COLO829 (cell line): ENCODE results near the gene CENPS.
"Not testable (repeated sequence)": the region's sequence is repeated elsewhere in the genome, so short reads cannot be mapped to it uniquely, and the experiment has no call there.

ENCODE experiments used
- DNase-seq: peaks from one replicate; pipeline ENCODE4 v3.0.0; 2012; ENCODE audit warnings: low spot score

CENPS gene

GRCh38 chr1:10419351-10419750, 10.9 kb upstream of the CENPS start:
- no peak for DNase-seq

- DNase-seq = no peak
These were observed 8.6 kb upstream of the CENPS start for GRCh38 chr1:10421637-10422036.

DNA sequence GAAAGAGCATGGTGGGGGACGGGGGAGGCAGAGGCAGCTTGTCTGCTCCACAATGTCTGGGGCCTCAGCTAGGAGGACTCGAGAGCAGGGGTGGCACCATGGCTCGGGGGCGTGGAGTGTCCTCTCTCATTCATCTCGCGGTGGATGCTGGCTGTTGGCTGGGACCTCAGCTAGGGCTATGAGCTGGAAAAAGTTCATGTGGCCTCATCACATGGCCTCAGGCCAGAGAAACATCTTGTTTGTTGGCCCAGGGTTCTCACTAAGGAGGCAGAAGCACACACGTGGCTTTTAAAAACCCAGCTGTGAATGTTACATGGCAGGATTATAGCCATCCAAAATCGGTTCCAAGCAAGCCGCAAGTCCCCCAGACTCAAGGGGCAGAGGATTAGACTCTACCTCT, 6.2 kb upstream of the CENPS start:
- no peak for DNase-seq

GRCh38 chr1:10424651-10425050, 5.6 kb upstream of the CENPS start:
- DNase-seq = no peak

DNA sequence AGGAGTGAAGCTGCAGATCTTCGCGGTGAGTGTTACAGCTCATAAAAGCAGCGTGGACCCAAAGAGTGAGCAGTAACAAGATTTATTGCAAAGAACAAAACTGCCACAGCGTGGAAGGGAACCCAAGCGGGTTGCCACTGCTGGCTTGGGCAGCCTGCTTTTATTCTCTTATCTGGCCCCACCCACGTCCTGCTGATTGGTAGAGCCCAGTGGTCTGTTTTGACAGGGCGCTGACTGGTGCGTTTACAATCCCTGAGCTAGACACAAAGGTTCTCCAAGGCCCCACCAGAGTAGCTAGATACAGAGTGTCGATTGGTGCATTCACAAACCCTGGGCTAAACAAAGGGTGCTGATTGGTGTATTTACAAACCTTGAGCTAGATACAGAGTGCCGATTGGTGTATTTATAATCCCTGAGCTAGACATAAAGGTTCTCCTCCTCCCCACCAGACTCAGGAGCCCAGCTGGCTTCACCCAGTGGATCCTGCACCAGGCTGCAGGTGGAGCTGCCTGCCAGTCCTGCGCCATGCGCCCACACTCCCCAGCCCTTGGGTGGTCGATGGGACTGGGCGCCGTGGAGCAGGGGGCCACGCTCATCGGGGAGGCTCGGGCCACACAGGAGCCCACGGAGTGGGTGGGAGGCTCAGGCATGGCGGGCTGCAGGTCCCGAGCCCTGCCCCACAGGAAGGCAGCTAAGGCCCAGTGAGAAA, 4.3 kb upstream of the CENPS start:
- not testable (repeated sequence) for DNase-seq

GRCh38 chr1:10426535-10426848, 3.7 kb upstream of the CENPS start:
- not testable (repeated sequence) for DNase-seq

DNA sequence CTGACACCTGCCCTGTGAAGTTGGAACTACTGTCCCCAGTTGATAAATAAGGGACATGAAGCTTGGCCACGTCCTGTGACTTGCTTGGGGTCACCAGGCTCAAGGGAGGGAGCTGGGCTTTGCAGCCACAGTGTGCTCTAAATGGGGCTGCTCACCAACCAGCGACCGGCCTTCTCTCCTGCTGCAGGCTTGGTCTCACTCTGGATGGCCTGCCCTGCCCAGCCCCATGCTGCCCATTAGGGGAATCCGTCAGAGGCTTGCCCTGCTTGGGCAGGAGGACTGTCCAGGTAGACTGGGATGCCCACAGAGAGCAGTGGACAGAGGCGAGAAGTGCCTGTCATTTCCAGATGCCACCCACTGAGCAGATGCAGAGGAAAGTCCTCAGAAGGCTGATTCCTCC, 1.2 kb upstream of the CENPS start:
- no peak for DNase-seq

GRCh38 chr1:10429868-10430215, 391 bp upstream of the CENPS start:
- DNase-seq = peak; percentile 13

GRCh38 chr1:10431070-10431730, 967 bp downstream of the CENPS start:
- peak; percentile 2 for DNase-seq

GRCh38 chr1:10432910-10433700, 2.9 kb downstream of the CENPS start:
- no peak for DNase-seq

DNA sequence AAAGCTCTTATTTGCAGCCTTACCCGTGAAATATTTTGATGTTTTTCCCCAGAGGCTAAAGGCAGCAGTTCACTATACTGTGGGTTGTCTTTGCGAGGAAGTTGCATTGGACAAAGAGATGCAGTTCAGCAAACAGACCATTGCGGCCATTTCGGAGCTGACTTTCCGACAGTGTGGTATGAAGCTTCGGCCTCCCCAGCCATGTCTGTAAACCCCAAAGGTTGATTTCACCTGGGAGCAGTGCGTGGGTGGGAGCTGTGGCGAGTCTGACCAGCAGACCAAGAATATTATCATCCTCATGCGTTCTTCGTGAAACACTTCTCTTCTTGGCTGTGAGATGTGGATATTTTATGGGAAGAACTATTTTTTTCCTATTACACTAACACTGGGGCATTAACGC, 3.6 kb downstream of the CENPS start:
- DNase-seq = no peak

- no peak for DNase-seq
These were observed 4.4 kb downstream of the CENPS start for GRCh38 chr1:10434590-10434989.

DNA sequence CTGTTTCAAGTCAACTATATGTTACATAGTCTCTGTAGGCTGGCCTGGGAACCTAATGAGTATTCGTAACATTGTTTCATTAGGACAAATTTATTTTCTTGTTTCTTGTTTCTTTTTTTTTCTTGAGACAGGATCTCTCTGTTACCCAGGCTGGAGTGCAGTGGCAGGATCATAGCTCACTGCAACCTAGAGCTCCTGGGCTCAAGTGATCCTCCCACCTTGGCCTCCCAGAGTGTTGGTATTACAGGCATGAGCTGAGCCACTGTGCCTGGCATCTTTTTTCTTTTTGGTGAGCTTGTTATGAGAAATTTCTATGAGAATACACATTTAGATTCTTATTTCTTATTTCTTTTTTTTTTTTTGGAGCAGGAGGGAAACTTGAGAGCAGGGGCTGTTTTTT, 6.8 kb downstream of the CENPS start:
- no peak for DNase-seq

- DNase-seq = no peak
These were observed 8.5 kb downstream of the CENPS start for GRCh38 chr1:10438677-10439163.

DNA sequence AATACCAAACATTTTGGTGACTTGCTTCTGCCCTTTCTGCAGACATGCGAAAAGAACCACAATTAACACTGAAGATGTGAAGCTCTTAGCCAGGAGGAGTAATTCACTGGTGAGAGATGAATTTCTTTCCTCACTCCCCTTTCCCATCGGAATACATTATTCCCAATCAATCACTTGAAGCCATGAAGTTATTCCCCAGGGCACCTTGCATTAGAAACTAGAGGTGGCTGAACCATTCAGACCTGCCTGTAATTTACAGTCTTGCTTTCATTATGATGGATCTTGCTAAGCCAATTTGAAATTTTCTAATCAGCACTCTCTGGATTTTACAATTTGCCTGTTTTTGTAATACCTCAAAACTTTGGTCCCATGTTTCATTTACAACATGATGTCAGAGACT, 10.1 kb downstream of the CENPS start:
- DNase-seq = no peak

- no peak for DNase-seq
These were observed 10.6 kb downstream of the CENPS start for GRCh38 chr1:10440794-10441193.

GRCh38 chr1:10444248-10444647, 14.0 kb downstream of the CENPS start:
- no peak for DNase-seq

DNA sequence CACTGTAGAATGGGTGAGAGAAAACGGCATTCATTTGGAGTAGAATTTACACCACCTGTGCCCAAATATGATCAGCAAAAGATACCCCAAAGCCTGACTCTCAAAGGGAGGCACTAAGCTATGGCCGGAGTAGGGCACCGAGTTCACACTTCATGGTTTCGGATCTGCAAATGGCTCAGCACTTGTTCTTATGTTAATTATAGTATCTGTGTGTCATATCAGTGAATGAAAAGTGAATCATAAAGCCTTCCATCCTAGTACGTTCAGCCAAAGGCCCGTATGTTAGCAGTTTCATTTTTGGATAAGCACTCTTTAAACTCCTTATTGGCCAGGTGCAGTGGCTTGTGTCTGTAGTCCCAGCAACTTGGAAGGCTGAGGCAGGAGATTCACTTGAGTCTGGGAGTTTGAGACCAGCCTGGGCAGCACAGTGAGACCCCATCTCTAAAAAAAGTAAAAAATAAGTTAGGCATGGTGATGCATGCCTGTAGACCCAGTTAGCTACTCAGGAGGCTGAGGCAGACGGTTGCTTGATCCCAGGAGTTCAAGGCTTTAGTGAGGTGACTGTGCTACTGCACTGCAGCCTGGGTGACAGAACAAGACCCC, 14.7 kb downstream of the CENPS start:
- DNase-seq = no peak

DNA sequence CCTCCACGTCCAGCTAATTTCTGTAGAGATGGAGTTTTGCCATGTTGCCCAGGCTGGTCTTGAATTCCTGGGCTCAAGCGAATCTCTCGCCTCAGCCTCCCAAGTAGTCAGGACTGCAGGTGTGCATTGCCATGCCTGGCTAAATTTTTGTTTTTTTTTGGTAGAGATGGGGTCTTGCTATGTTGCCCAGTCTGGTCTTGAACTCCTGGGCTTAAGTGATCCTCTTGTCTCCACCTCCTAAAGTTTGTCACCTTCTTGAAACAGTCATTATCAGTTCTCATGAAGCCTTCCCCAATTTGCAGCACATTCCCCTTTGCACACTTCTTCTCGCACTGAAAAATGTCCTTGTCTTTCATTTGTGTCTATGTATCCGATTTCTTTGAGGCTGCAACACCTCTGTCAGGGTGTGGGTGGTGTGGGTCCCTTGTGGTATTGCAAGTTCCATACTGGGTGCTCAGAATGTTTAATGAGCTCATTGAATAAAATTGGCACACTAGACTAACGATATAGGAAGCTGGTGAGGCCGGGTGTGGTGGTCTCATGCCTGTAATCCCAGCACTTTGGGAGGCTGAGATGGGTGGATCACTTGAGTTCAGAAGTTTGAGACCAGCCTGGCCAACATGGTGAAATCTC, 16.7 kb downstream of the CENPS start:
- no peak for DNase-seq

DNA sequence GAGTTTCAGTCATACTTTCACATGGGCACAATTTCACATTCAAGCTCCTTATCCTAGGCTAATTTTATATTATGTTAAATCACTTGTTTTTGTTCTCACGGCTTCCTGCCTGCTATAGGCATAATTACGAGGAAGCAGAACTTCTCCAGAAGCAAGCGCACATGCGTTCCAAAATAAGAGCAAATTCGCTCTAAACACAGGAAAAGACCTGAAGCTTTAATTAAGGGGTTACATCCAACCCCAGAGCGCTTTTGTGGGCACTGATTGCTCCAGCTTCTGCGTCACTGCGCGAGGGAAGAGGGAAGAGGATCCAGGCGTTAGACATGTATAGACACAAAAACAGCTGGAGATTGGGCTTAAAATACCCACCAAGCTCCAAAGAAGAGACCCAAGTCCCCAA, 19.5 kb downstream of the CENPS start, which contains the start of gene CORT:
Gene CORT (plus strand): TSS at position 281 of the 400 bp plus-strand sequence. CDS start 193 bp downstream, outside the sequence.
- no peak for DNase-seq

DNA sequence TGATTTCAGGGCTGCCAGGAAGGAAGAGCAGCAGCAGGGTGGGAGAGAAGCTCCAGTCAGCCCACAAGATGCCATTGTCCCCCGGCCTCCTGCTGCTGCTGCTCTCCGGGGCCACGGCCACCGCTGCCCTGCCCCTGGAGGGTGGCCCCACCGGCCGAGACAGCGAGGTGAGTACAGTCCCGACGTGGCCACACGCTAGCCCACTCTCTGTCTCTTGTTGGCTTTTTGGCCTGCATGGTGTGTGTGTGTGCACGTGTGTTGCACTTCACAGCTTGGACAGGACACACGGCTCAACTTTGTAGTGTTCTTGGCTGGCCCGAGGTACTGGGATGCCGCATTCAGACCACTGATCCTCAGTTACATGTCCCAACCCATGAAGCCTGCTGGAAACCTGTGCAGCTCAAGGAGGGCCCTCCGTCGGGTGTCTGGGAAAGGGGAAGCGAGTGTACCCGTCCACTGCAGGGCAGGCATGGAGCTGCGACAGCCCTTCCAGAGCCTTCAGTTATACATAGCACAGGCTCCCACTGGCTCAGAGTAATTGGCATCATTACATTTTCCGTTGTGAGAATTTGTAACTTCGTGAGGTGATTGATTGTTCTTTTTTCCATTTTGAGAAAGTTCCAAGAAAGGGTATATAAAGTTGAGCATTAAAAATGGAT, 20.1 kb downstream of the CENPS start:
- DNase-seq = no peak

GRCh38 chr1:10450836-10451235, 20.6 kb downstream of the CENPS start:
- DNase-seq = no peak
